HCT116 (cell line): ENCODE data around the gene DDR2. TPM values are rescaled to one million over a fixed set of nuclear protein-coding genes. Genes with fewer than 3 reads are reported as not detected.

Experiments used
- ATAC-seq: fragments of 200-7000 bp; cut with Tn5 transposase; 2 replicates; pipeline ENCODE4 v1.9.1; 2020; ENCODE audit warnings: mild to moderate bottlenecking, moderate library complexity
- BruUV-seq: library from RNA; stranded (reverse); fragments of 400-500 nt; replicated peaks from 2 replicates; lab custom pipeline; 2021; lab: Mats Ljungman, UMichigan
- CTCF ChIA-PET: fragments of 300-600 bp; sonication (Branson Sonifier 250); formaldehyde crosslinking; loops from one replicate; lab custom pipeline; 2021; ENCODE audit warnings: antibody characterized with exemption; lab: Charles Lee
- POLR2A ChIA-PET: fragments of 300-600, 350-600 bp; sonication (Branson Sonifier 250); formaldehyde crosslinking; loops from one replicate; lab custom pipeline; 2021; ENCODE audit warnings: antibody characterized with exemption; lab: Charles Lee
- RAD21 ChIA-PET, 2 experiments: fragments of 300-600 bp; sonication (Branson Sonifier 250); formaldehyde crosslinking; loops; one replicate each; lab custom pipeline; 2023; ENCODE audit warnings: low total read pairs in 2 of 2; ENCODE audit not compliant: uncharacterized antibody in 2 of 2, unreplicated experiment in 2 of 2, low non-redundant PET in 1 of 2; lab: Charles Lee
- DNase-seq: peaks from one replicate; pipeline ENCODE4 v3.0.0-alpha.2; 2010; ENCODE audit warnings: low read depth, low spot score
- H2AFZ ChIP-seq: fragments of 200-600 bp; shearing (Covaris generic), sonication (generic); 2 replicates; pipeline ENCODE4 v1.6.1; 2017; ENCODE audit warnings: low read depth, mixed run types, mixed read lengths, antibody characterized with exemption, low read length; ENCODE audit not compliant: poor library complexity, severe bottlenecking
- H3K27ac ChIP-seq: 2 replicates; pipeline ENCODE4 v1.5.1; 2012; ENCODE audit warnings: low read depth, low read length
- H3K27me3 ChIP-seq: fragments of 200-600 bp; sonication (generic); 2 replicates; pipeline ENCODE4 v1.6.1; 2016; ENCODE audit warnings: mixed run types, low read length, mixed read lengths; ENCODE audit not compliant: insufficient read depth
- H3K36me3 ChIP-seq, 2 experiments: fragments of 200-500 bp in 1 of 2; fragments of 200-600 bp in 1 of 2; sonication (Bioruptor generic) in 1 of 2; sonication (generic) in 1 of 2; 2 replicates each; pipeline versions ENCODE4 v1.5.1 to v1.6.1; 2014 to 2016; ENCODE audit warnings: low read length in 2 of 2, inconsistent platforms in 1 of 2, mixed read lengths in 1 of 2, mixed run types in 1 of 2; ENCODE audit not compliant: insufficient read depth in 2 of 2, control insufficient read depth in 1 of 2
- H3K4me1 ChIP-seq, 2 experiments: fragments of 200-600 bp in 1 of 2; sonication (generic) in 1 of 2; 2 replicates each; pipeline versions ENCODE4 v1.5.1 to v1.6.1; 2012 to 2017; ENCODE audit warnings: low read length in 2 of 2, inconsistent platforms in 1 of 2, mild to moderate bottlenecking in 1 of 2, mixed read lengths in 1 of 2, mixed run types in 1 of 2, moderate library complexity in 1 of 2; ENCODE audit not compliant: insufficient read depth in 2 of 2, control insufficient read depth in 1 of 2
- H3K4me2 ChIP-seq: fragments of 200-600 bp; sonication (generic); 2 replicates; pipeline ENCODE4 v1.6.1; 2017; ENCODE audit warnings: mixed run types, low read length, mixed read lengths
- H3K4me3 ChIP-seq, 2 experiments: fragments of 200-600 bp in 1 of 2; sonication (generic) in 1 of 2; replicated peaks in 1 of 2; 2 replicates each; pipeline ENCODE4 v1.5.1; 2011 to 2016; ENCODE audit warnings: low read length in 2 of 2, control low read depth in 1 of 2, low read depth in 1 of 2, mild to moderate bottlenecking in 1 of 2, mixed read lengths in 1 of 2, mixed run types in 1 of 2
- H3K79me2 ChIP-seq: fragments of 200-600 bp; sonication (generic); 2 replicates; pipeline ENCODE4 v1.6.1; 2017; ENCODE audit warnings: mild to moderate bottlenecking, mixed run types, low read length, moderate library complexity, mixed read lengths; ENCODE audit not compliant: insufficient read depth
- H3K9ac ChIP-seq: fragments of 200-600 bp; sonication (generic); 2 replicates; pipeline ENCODE4 v1.6.1; 2016; ENCODE audit warnings: low read length, mixed read lengths
- H3K9me2 ChIP-seq: fragments of 200-600 bp; sonication (generic), shearing (Covaris generic); 2 replicates; pipeline ENCODE4 v1.6.1; 2017; ENCODE audit warnings: mixed run types, mild to moderate bottlenecking, moderate library complexity; ENCODE audit not compliant: insufficient read depth
- H3K9me3 ChIP-seq, 2 experiments: fragments of 200-500 bp in 1 of 2; fragments of 200-600 bp in 1 of 2; sonication (Bioruptor generic) in 1 of 2; sonication (generic) in 1 of 2; 2 replicates each; pipeline ENCODE4 v1.6.1; 2014 to 2017; ENCODE audit warnings: low read length in 2 of 2, mixed read lengths in 2 of 2, inconsistent platforms in 1 of 2, low read depth in 1 of 2, mild to moderate bottlenecking in 1 of 2, mixed run types in 1 of 2, moderate library complexity in 1 of 2; ENCODE audit not compliant: control insufficient read depth in 1 of 2, insufficient read depth in 1 of 2
- H4K20me1 ChIP-seq: fragments of 200-600 bp; sonication (generic), shearing (Covaris generic); 2 replicates; pipeline ENCODE4 v1.6.1; 2017; ENCODE audit warnings: mixed run types, mild to moderate bottlenecking, moderate library complexity; ENCODE audit not compliant: insufficient read depth
- CBX3 ChIP-seq: IDR thresholded peaks from 2 replicates; pipeline ENCODE4 v1.6.1; 2012; ENCODE audit warnings: low read depth
- CEBPB ChIP-seq: IDR thresholded peaks from 2 replicates; pipeline ENCODE4 v1.6.1; 2012; ENCODE audit warnings: low read depth
- CTCF ChIP-seq, 3 experiments: fragments of 200-600 bp in 1 of 3; sonication (generic) in 1 of 3; IDR thresholded peaks in 2 of 3; conservative IDR thresholded peaks in 1 of 3; 2 replicates each; pipeline ENCODE4 v1.5.1; 2012 to 2017; ENCODE audit warnings: low read depth in 2 of 3, low read length in 2 of 3, antibody characterized with exemption in 1 of 3, borderline replicate concordance in 1 of 3, control low read depth in 1 of 3, mild to moderate bottlenecking in 1 of 3, mixed read lengths in 1 of 3, mixed run types in 1 of 3, moderate library complexity in 1 of 3; ENCODE audit not compliant: insufficient read depth in 1 of 3
- EZH2 ChIP-seq: fragments of 200-600 bp; sonication (generic); IDR thresholded peaks from 2 replicates; pipeline ENCODE4 v1.6.1; 2017; ENCODE audit warnings: antibody characterized with exemption, mixed run types
- FOSL1 ChIP-seq: IDR thresholded peaks from 2 replicates; pipeline ENCODE4 v1.6.1; 2012; ENCODE audit warnings: low read depth
- MAX ChIP-seq: IDR thresholded peaks from 2 replicates; pipeline ENCODE4 v1.6.1; 2012
- POLR2A ChIP-seq: IDR thresholded peaks from 2 replicates; pipeline ENCODE4 v1.7.0; 2011; ENCODE audit warnings: borderline replicate concordance; ENCODE audit not compliant: insufficient read depth, insufficient read length; ENCODE audit errors: extremely low read depth
- REST ChIP-seq: IDR thresholded peaks from 2 replicates; pipeline ENCODE4 v1.6.1; 2012; ENCODE audit warnings: low read depth
- TCF7L2 ChIP-seq: IDR thresholded peaks from 2 replicates; pipeline ENCODE4 v1.7.0; 2011; ENCODE audit warnings: borderline replicate concordance, inconsistent platforms; ENCODE audit not compliant: insufficient read depth, insufficient read length; ENCODE audit errors: extremely low read depth
- ZNF274 ChIP-seq: fragments of 200-500 bp; sonication (Bioruptor generic); IDR thresholded peaks from 2 replicates; pipeline ENCODE4 v1.6.1; 2014; ENCODE audit warnings: mild to moderate bottlenecking, low read depth, low read length, inconsistent platforms
- intact Hi-C: fragments of 100-400 bp; cut with micrococcal nuclease; formaldehyde crosslinking; loops from 2 replicates; pipeline ENCODE4 v1.10.0; 2022
- total RNA-seq: library from RNA; stranded (reverse); gene quantifications from one replicate; pipeline ENCODE4 v1.2.1, GENCODE V29; 2021; ENCODE audit not compliant: unreplicated experiment

DDR2 gene
- total RNA-seq, 1 experiment from 2014 or later = 0.84 TPM

GRCh38 chr1:162772571-162773154 is 140.4 kb downstream of the DDR2 start:
- H3K36me3 ChIP-seq = no peaks in the 10 kb centered on the region
- no peak overlapping the region for H3K9ac ChIP-seq
- TF ChIP-seq FOSL1 = no peak
- TF ChIP-seq CEBPB = no peak
- no peak for TF ChIP-seq REST
- no peak for TF ChIP-seq MAX
- no peak for TF ChIP-seq ZNF274
- no peak for TF ChIP-seq POLR2A
- TF ChIP-seq CTCF (IDR thresholded peaks at IDR 0.05 in 2 of 3, conservative IDR thresholded peaks at IDR 0.05 in 1 of 3; ENCODE audit: borderline replicate concordance in 1 of 3, insufficient read depth in 1 of 3, low read depth in 2 of 3, low read length in 2 of 3) = no peak
- TF ChIP-seq TCF7L2 = no peak
- no peak for TF ChIP-seq CBX3
- TF ChIP-seq EZH2 = no peak
- POLR2A ChIA-PET = no interaction called here
- DNase-seq (no peak), ATAC-seq (no peak)
- H3K9me3 ChIP-seq = no peaks in the 10 kb centered on the region
- intact Hi-C loops = no loop called here
- no TSS peak for BruUV-seq
- no peaks in the 10 kb centered on the region for H3K79me2 ChIP-seq
- no peaks in the 10 kb centered on the region for H3K4me1 ChIP-seq
- no peak overlapping the region for H3K4me3 ChIP-seq
- no peaks in the 10 kb centered on the region for H3K9me2 ChIP-seq
- H4K20me1 ChIP-seq = no peaks in the 10 kb centered on the region
- CTCF ChIA-PET = no interaction called here
- RAD21 ChIA-PET = no interaction called here
- H3K27me3 ChIP-seq = no peaks in the 10 kb centered on the region
- H3K27ac ChIP-seq = no peak overlapping the region
- no peak overlapping the region for H3K4me2 ChIP-seq
- no peak overlapping the region for H2AFZ ChIP-seq
